Measurements from ENCODE around the gene CREB5.
"Not testable (repeated sequence)": the region's sequence is repeated elsewhere in the genome, so short reads cannot be mapped to it uniquely, and the experiment has no call there.

Gene CREB5

DNA sequence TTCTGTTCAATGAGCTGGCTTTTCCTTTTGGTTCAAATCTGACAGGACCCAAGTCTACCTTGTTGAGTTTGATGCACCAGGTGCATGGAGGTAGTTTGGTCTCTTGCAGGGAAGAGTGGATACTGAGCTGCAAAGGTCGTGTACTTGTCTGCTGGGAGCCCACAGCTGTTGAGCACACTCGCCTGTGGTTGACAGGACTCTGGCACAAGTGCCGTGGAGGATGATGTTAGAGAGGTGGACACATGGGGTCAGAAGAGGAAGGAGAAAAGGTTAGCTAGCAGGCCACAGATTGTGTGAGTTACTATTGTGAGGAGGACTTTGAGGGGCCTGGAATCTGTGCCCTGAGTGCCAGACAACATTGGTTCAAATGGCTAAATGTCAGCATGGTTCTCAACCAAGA lies 197.3 kb downstream of the CREB5 start:
- Histone ChIP-seq H3K4me3 (ENCODE audit: low read depth in 1 of 2, low read length in 2 of 2) (no peak overlapping the region), H3K27me3 (ENCODE audit: insufficient read depth, low read length, poor library complexity) (peaks cover 2% of the 10 kb centered on the region), H3K36me3 (ENCODE audit: insufficient read depth, low read length) (no peaks in the 10 kb centered on the region), H3K9me3 (ENCODE audit: insufficient read depth, low read length, severe bottlenecking) (no peaks in the 10 kb centered on the region), H3K4me1 (ENCODE audit: insufficient read depth, low read length) (no peaks in the 10 kb centered on the region), H4K20me1 (ENCODE audit: insufficient read depth, low read length) (no peaks in the 10 kb centered on the region), H3K79me2 (ENCODE audit: insufficient read depth, low read length) (no peaks in the 10 kb centered on the region), H3K4me2 (ENCODE audit: insufficient read depth, low read length) (no peak overlapping the region), H3K27ac (ENCODE audit: low read length) (no peak overlapping the region), H3K9ac (ENCODE audit: low read depth, low read length) (no peak overlapping the region), H2AFZ (ENCODE audit: low read depth, low read length) (no peak overlapping the region)
- TF ChIP-seq, protein P1, sequence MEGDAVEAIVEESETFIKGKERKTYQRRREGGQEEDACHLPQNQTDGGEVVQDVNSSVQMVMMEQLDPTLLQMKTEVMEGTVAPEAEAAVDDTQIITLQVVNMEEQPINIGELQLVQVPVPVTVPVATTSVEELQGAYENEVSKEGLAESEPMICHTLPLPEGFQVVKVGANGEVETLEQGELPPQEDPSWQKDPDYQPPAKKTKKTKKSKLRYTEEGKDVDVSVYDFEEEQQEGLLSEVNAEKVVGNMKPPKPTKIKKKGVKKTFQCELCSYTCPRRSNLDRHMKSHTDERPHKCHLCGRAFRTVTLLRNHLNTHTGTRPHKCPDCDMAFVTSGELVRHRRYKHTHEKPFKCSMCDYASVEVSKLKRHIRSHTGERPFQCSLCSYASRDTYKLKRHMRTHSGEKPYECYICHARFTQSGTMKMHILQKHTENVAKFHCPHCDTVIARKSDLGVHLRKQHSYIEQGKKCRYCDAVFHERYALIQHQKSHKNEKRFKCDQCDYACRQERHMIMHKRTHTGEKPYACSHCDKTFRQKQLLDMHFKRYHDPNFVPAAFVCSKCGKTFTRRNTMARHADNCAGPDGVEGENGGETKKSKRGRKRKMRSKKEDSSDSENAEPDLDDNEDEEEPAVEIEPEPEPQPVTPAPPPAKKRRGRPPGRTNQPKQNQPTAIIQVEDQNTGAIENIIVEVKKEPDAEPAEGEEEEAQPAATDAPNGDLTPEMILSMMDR (IDR thresholded peaks at IDR 0.05; ENCODE audit: borderline replicate concordance, extremely low read depth, low read length, poor library complexity, severe bottlenecking), result no peak
- no peak for TF ChIP-seq EZH2 (IDR thresholded peaks at IDR 0.05; ENCODE audit: borderline replicate concordance, low read depth, low read length, severe bottlenecking)
- ATAC-seq (ENCODE audit: insufficient read depth, low read depth) (no peak), DNase-seq (no peak)

DNA sequence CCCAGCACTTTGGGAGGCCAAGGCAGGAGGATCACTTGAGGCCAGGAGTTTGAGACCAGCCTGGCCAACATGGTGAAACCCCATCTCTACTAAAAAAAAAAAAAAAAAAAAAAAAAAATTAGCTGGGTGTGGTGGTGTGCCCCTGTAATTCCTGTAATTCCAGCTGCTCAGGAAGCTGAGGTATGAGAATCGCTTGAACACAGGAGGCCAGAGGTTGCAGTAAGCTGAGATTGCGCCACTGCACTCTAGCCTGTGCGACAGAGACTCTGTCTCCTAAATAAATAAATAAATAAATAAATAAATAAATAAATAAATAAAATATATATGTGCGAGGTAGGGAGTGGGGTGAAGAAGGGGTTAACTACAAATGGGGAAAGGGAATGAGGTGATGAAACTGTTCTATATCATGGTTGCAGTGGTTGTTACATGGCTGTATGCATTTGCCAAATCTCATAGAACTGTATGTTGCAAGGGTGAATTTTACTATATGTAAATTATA lies 199.1 kb downstream of the CREB5 start:
- H3K4me2 ChIP-seq (ENCODE audit: insufficient read depth, low read length); H3K27ac ChIP-seq (ENCODE audit: low read length); H4K20me1 ChIP-seq (ENCODE audit: insufficient read depth, low read length); H3K4me1 ChIP-seq (ENCODE audit: insufficient read depth, low read length); ATAC-seq (ENCODE audit: insufficient read depth, low read depth); DNase-seq; H2AFZ ChIP-seq (ENCODE audit: low read depth, low read length); H3K36me3 ChIP-seq (ENCODE audit: insufficient read depth, low read length); H3K4me3 ChIP-seq (ENCODE audit: low read depth in 1 of 2, low read length in 2 of 2); H3K9me3 ChIP-seq (ENCODE audit: insufficient read depth, low read length, severe bottlenecking); H3K9ac ChIP-seq (ENCODE audit: low read depth, low read length); H3K79me2 ChIP-seq (ENCODE audit: insufficient read depth, low read length); H3K27me3 ChIP-seq (ENCODE audit: insufficient read depth, low read length, poor library complexity): not testable (repeated sequence)

DNA sequence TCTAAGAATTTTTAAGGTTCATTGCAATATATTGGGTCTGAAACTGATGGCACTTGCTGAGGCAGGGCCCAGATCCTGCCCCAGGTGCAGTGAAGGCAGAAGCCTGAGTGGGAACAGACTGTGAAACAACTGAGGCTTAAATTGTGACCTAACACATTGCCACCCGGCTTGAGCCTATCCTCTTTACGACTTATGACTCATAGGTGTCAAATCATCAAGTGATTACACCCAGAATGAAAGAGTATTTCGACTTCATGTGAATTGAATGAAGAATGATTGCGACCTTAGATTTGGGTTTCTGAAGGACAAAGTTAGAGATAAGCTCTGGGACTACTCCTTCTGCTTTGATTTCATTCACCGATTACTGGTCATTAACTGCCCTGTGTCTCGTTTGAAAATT lies 200.9 kb downstream of the CREB5 start:
- Histone ChIP-seq H3K27me3 (ENCODE audit: insufficient read depth, low read length, poor library complexity) (no peaks in the 10 kb centered on the region), H3K4me1 (ENCODE audit: insufficient read depth, low read length) (no peaks in the 10 kb centered on the region), H3K79me2 (ENCODE audit: insufficient read depth, low read length) (no peaks in the 10 kb centered on the region), H3K27ac (ENCODE audit: low read length) (no peak overlapping the region), H2AFZ (ENCODE audit: low read depth, low read length) (no peak overlapping the region), H3K9me3 (ENCODE audit: insufficient read depth, low read length, severe bottlenecking) (no peaks in the 10 kb centered on the region), H3K4me3 (ENCODE audit: low read depth in 1 of 2, low read length in 2 of 2) (no peak overlapping the region), H3K4me2 (ENCODE audit: insufficient read depth, low read length) (no peak overlapping the region), H3K36me3 (ENCODE audit: insufficient read depth, low read length) (no peaks in the 10 kb centered on the region), H3K9ac (ENCODE audit: low read depth, low read length) (no peak overlapping the region), H4K20me1 (ENCODE audit: insufficient read depth, low read length) (no peaks in the 10 kb centered on the region)
- no peak for ATAC-seq (ENCODE audit: insufficient read depth, low read depth)
- no peak for TF ChIP-seq EZH2 (IDR thresholded peaks at IDR 0.05; ENCODE audit: borderline replicate concordance, low read depth, low read length, severe bottlenecking)
- TF ChIP-seq, protein P1 (IDR thresholded peaks at IDR 0.05; ENCODE audit: borderline replicate concordance, extremely low read depth, low read length, poor library complexity, severe bottlenecking), result no peak
- DNase-seq, result no peak

DNA sequence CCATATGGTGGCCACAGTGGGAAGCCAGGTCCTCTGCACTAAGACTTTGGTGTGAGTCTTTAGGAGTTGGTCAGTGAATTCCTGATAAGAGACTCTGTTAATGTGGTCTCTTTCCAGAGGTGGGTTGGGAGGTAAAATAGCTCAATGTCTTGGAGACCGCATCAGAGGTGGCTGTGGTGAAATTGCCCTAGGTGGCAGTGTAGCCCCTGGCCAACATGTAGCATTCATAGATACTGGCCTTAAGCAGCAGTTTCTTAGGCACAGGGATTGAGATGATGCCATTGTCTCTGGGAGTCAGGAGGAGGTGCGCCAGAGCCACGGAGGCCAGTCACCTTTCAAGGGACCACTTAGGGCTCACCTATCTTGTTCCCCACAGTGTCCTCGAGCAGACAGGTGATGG lies 202.8 kb downstream of the CREB5 start:
- Histone ChIP-seq H3K9me3 (ENCODE audit: insufficient read depth, low read length, severe bottlenecking) (no peaks in the 10 kb centered on the region), H3K4me3 (ENCODE audit: low read depth in 1 of 2, low read length in 2 of 2) (no peak overlapping the region), H3K9ac (ENCODE audit: low read depth, low read length) (no peak overlapping the region), H3K27me3 (ENCODE audit: insufficient read depth, low read length, poor library complexity) (peaks cover 3% of the 10 kb centered on the region), H3K79me2 (ENCODE audit: insufficient read depth, low read length) (no peaks in the 10 kb centered on the region), H4K20me1 (ENCODE audit: insufficient read depth, low read length) (no peaks in the 10 kb centered on the region), H3K27ac (ENCODE audit: low read length) (no peak overlapping the region), H3K4me2 (ENCODE audit: insufficient read depth, low read length) (no peak overlapping the region), H3K36me3 (ENCODE audit: insufficient read depth, low read length) (no peaks in the 10 kb centered on the region), H3K4me1 (ENCODE audit: insufficient read depth, low read length) (no peaks in the 10 kb centered on the region), H2AFZ (ENCODE audit: low read depth, low read length) (no peak overlapping the region)
- DNase-seq (no peak), ATAC-seq (ENCODE audit: insufficient read depth, low read depth) (no peak)
- no peak for TF ChIP-seq EZH2 (IDR thresholded peaks at IDR 0.05; ENCODE audit: borderline replicate concordance, low read depth, low read length, severe bottlenecking)
- TF ChIP-seq, protein P1 (IDR thresholded peaks at IDR 0.05; ENCODE audit: borderline replicate concordance, extremely low read depth, low read length, poor library complexity, severe bottlenecking), result peak; percentile 23

Data from DND-41 (cell line).